Subcutaneous abdominal adipose tissue (tissue), 5 donors: ENCODE data around the gene PLEK2.

ENCODE experiments used
- H3K27ac ChIP-seq: one replicate; pipeline ENCODE4 v1.7.0; 2013; ENCODE audit warnings: low read depth, mild to moderate bottlenecking, inconsistent platforms, low read length, moderate library complexity
- H3K27me3 ChIP-seq, 5 donors: one replicate each; pipeline ENCODE4 v1.7.0; 2013; ENCODE audit warnings: low read length in 5 of 5, inconsistent platforms in 1 of 5; ENCODE audit not compliant: control insufficient read depth in 5 of 5, insufficient read depth in 4 of 5
- H3K36me3 ChIP-seq, 5 donors: one replicate each; pipeline ENCODE4 v1.7.0; 2013; ENCODE audit warnings: low read length in 5 of 5; ENCODE audit not compliant: control insufficient read depth in 5 of 5, insufficient read depth in 5 of 5
- H3K4me1 ChIP-seq, 5 donors: one replicate each; pipeline ENCODE4 v1.7.0; 2013; ENCODE audit warnings: low read length in 5 of 5, mild to moderate bottlenecking in 3 of 5, moderate library complexity in 1 of 5; ENCODE audit not compliant: control insufficient read depth in 5 of 5, insufficient read depth in 5 of 5
- H3K4me3 ChIP-seq, 5 donors: one replicate each; pipeline ENCODE4 v1.7.0; 2013; ENCODE audit warnings: low read length in 5 of 5, low read depth in 1 of 5
- H3K9ac ChIP-seq, 5 donors: one replicate each; pipeline ENCODE4 v1.7.0; 2013; ENCODE audit warnings: low read length in 5 of 5, mild to moderate bottlenecking in 4 of 5, moderate library complexity in 3 of 5
- H3K9me3 ChIP-seq, 5 donors: one replicate each; pipeline ENCODE4 v1.7.0; 2013; ENCODE audit warnings: low read length in 5 of 5; ENCODE audit not compliant: control insufficient read depth in 5 of 5
- donor health status: healthy.
- donor health status: healthy.
- donor health status: healthy.
- donor health status: healthy.
- donor health status: healthy.

Gene PLEK2

DNA sequence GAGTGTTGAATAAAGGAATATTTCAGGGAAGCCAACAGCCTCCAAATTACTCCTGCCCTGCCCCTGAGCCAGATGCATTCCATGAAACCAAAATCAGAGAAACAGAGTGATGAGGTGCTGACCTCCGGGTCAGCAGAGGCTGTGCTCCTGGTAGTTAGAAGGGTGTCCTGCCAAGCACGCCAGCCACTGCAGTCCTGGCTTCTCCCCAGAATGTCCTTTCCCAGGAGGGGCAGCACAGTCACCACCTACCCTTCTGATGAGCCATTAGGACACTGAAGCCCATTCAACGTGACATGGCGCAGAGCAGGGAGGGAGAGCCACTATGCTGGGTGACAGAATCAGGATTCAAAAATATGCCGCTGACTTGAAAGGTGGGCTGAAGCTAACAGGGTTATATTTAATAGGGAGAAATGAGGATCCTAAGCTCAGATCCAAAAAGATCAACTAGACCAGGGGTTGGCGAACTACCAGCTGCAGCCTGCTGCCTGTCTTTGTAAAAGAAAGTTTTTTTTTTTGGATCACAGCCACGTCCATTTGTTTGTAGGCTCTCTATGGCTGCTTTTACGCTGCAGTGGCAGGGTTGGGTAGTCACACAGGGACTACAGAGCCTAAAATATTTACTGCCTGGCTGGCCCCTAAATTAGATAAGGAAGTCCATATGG, 34.5 kb upstream of the PLEK2 start:
- Histone ChIP-seq H3K27ac (no peak overlapping the region), H3K4me1 (peaks cover 0 to 8% (median 0%) of the 10 kb centered on the region in 5 donors), H3K9me3 (no peaks in the 10 kb centered on the region), H3K27me3 (no peaks in the 10 kb centered on the region), H3K9ac (no peak overlapping the region), H3K36me3 (no peaks in the 10 kb centered on the region), H3K4me3 (no peak overlapping the region)

DNA sequence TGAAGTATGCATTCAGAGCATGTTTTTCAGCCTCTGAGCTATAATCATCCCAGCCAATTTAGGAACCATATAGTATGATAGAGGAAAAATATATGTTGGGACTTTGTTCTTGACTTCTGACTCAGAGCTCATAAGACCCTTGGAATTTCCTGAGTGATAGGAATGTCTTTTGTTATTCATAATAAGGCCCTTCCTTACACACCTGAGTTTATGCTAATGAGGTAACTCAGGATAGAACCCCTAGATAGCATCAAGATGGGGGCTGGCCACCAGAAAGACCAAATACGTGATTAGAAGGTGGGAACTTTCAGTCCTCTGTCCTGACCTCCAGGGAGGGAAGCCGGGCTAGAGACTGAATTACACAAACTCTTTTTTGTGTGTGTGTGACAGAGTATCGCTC, 32.4 kb upstream of the PLEK2 start:
- no peaks in the 10 kb centered on the region for H3K36me3 ChIP-seq
- H3K9ac ChIP-seq: no peak overlapping the region
- H3K9me3 ChIP-seq: no peaks in the 10 kb centered on the region
- no peaks in the 10 kb centered on the region for H3K27me3 ChIP-seq
- H3K4me1 ChIP-seq: peaks cover 0 to 8% (median 0%) of the 10 kb centered on the region in 5 donors
- H3K27ac ChIP-seq: no peak overlapping the region
- H3K4me3 ChIP-seq: no peak overlapping the region

- no peak overlapping the region for H3K27ac ChIP-seq
Observed at GRCh38 chr14:67442139-67442906, 30.4 kb upstream of the PLEK2 start.

DNA sequence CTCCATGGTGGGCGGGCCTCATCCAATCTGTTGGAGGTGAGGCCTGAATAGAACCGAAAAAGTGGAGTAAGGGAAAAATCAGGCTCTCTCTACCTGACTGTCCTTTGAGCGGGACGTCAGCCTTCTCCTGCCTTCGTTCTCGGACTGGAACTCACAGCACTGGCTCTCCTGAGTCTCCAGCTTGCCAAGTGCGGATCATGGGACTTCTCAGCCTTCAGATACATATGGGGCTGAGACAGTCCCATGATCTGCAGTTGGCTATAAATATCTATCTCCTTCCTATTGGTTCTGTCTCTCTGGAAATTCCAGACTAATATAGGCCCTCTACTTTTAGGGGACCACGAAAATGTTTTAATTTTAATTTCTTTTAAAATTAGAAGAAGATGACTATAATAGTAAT, 29.7 kb upstream of the PLEK2 start:
- H3K9ac ChIP-seq: no peak overlapping the region
- H3K9me3 ChIP-seq: no peaks in the 10 kb centered on the region
- no peak overlapping the region for H3K4me3 ChIP-seq
- no peak overlapping the region for H3K27ac ChIP-seq
- no peaks in the 10 kb centered on the region for H3K36me3 ChIP-seq
- no peaks in the 10 kb centered on the region for H3K27me3 ChIP-seq
- H3K4me1 ChIP-seq: peaks cover 0 to 8% (median 5%) of the 10 kb centered on the region in 5 donors

More at GRCh38 chr14:67442139-67442906, 30.4 kb upstream of the PLEK2 start:
- no peak overlapping the region for H3K9ac ChIP-seq
- H3K9me3 ChIP-seq: no peaks in the 10 kb centered on the region
- no peak overlapping the region for H3K4me3 ChIP-seq
- no peaks in the 10 kb centered on the region for H3K36me3 ChIP-seq
- H3K4me1 ChIP-seq: peaks cover 0 to 10% (median 6%) of the 10 kb centered on the region in 5 donors
- H3K27me3 ChIP-seq: no peaks in the 10 kb centered on the region

DNA sequence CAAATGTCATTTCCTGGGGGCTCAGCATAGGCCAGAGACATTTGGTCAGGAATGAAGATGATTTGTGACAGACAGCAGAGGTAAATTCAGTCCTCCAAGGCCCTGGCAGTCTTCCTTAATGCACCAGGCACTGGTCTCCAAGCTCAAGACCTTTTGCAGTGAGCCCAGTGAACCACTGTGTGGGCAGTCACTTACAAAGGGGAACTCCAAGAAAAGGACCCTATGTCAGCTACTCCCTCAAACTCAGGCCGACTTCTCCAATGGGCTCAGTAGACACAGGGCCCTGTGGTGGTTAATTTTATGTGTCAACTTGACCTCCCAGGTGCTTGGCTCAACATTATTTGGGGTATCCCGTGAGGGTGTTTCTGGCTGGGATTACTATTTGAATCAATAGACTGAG, 29.3 kb upstream of the PLEK2 start:
- Histone ChIP-seq H3K27me3 (no peaks in the 10 kb centered on the region), H3K27ac (no peak overlapping the region), H3K4me1 (peaks cover 0 to 9% (median 3%) of the 10 kb centered on the region in 5 donors), H3K9me3 (no peaks in the 10 kb centered on the region), H3K9ac (no peak overlapping the region), H3K36me3 (no peaks in the 10 kb centered on the region), H3K4me3 (no peak overlapping the region)

GRCh38 chr14:67440513-67440912, 28.5 kb upstream of the PLEK2 start:
- Histone ChIP-seq H3K4me1 (peaks cover 0 to 16% (median 10%) of the 10 kb centered on the region in 5 donors), H3K27me3 (peaks cover 0 to 4% (median 0%) of the 10 kb centered on the region in 5 donors), H3K4me3 (no peak overlapping the region), H3K9me3 (no peaks in the 10 kb centered on the region), H3K27ac (no peak overlapping the region), H3K9ac (no peak overlapping the region), H3K36me3 (no peaks in the 10 kb centered on the region)

- peaks cover 0 to 16% (median 10%) of the 10 kb centered on the region in 5 donors for H3K4me1 ChIP-seq
- H3K9me3 ChIP-seq: no peaks in the 10 kb centered on the region
- H3K27me3 ChIP-seq: peaks cover 0 to 4% (median 0%) of the 10 kb centered on the region in 5 donors
- no peaks in the 10 kb centered on the region for H3K36me3 ChIP-seq
- no peak overlapping the region for H3K9ac ChIP-seq
- H3K4me3 ChIP-seq: no peak overlapping the region
- H3K27ac ChIP-seq: no peak overlapping the region
Observed at GRCh38 chr14:67438969-67439368, 27.0 kb upstream of the PLEK2 start.

DNA sequence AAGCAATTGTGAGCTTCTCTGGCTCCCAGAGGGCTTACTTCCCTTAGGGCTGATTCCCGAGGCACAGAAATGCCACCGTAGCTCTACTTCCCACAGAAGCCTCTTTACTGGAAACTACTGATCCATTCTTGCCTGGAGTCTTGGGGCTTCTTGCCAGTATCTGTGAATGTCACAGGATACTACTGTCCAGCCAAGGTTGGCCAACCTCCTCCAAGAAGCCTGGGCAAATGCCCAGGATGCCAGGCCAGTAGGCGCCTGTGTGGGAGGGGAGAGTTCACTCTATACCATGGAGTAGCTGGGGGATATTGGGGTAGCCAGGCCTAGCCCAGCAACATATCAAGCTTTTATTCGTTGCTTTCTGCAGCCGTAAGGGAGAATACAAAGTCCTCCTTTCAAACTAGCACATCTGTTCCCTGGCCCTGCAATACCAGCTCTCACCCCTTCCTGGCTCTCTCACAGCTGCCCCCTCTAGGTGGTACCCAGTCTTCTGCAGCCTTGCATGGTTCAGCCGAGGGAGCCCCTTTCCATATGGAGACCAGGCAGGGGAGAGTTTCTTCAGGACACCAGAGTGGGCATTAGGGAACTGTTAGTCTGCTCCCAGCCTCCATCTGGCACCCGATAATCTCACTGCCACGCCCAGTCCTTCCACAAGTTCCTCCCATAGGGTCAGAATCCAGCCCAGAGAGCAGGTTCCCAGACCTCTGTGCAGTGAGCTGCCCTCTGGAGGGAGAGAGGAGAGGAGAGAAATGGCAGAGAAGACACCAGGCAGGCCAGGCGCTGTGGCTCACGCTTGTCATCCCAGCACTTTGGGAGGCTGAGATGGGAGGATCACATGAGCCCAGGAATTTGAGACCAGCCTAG, 24.3 kb upstream of the PLEK2 start:
- Histone ChIP-seq H3K27me3 (peaks cover 0 to 4% (median 0%) of the 10 kb centered on the region in 5 donors), H3K36me3 (no peaks in the 10 kb centered on the region), H3K27ac (no peak overlapping the region), H3K9me3 (no peaks in the 10 kb centered on the region), H3K9ac (no peak overlapping the region), H3K4me1 (peaks cover 0 to 19% (median 16%) of the 10 kb centered on the region in 5 donors), H3K4me3 (no peak overlapping the region)

DNA sequence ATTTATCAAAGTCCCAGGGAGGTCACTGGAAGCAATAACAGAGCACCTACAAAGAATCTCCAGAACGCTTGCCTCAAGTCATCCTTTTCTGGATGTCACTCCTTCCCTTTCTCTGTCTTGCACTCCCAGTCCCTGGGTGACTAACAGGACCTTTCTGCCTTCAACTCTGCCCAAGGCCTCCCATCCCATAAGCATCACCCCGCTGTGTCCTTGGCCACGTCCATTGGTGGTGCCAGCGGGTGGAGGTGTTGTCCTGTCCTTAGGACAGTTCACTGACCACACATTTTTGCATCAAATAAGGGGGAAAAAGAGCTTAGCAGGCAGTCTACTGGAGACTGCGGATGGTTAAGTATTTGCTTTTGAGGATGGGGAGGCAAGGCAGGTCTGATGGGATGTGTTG, 23.6 kb upstream of the PLEK2 start:
- Histone ChIP-seq H3K36me3 (no peaks in the 10 kb centered on the region), H3K27me3 (peaks cover 0 to 4% (median 0%) of the 10 kb centered on the region in 5 donors), H3K9ac (no peak overlapping the region), H3K9me3 (no peaks in the 10 kb centered on the region), H3K27ac (no peak overlapping the region), H3K4me3 (no peak overlapping the region), H3K4me1 (peaks cover 0 to 19% (median 16%) of the 10 kb centered on the region in 5 donors)
